OCI-M2 (cell line): ENCODE data around the gene EPB41L2.

Experiments
- DNase-seq: peaks from one replicate; lab custom pipeline; 2025; ENCODE audit not compliant: unreplicated experiment; lab: John Stamatoyannopoulos, UW

Gene EPB41L2

GRCh38 chr6:131062241-131063027 lies 611 bp downstream of the EPB41L2 start:
- DNase-seq: no peak

DNA sequence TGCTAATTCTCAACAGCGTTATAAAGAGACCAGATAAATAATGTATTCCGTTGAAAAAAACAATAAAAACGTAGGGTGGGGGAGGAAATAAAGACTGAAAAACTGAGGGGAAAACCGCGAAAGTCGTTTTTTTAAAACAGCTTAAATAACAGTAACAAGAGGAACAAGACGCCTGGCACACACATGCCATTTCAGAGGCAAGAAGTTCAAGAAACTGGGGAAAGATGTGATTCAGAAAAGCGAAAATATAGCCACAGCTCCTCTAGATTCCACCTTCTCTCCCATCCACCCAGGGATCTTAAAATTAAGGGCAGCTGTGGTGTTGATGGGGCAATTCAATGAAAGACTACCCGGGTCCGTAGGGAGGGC lies 1.3 kb downstream of the EPB41L2 start:
- no peak for DNase-seq

DNA sequence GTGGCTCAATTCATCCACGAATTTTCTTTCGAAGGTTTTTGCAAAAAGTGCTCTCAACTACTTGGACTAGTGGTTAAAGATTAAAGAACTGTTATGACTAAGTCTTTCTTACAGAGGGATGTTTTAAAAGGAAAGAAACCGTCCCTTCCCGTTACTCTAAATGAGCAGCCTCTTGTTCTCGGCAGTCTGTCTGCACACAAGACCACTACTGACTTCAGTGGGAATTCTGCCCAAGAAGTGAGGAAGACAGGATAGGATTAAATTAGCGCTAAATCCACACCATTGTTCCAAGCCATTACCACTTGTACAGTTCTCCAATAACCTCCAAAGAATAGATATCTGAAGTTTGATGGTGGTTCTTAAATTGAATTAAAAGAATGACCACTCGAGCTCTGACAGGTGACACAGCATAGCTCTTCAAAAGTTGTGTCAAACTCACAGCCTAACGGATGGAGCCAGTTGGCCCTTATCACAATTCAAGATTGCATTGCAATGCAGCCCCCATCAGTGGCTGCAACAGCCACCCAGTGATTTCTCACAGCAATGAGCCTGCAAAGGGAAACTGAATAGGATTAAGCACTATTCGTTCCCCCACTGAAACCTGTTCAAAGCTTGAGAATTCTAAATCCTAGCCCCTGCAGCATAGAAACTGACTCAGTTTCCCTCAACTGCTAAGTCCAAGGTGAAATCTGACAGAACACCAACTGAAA lies 1.8 kb downstream of the EPB41L2 start:
- no peak for DNase-seq

GRCh38 chr6:131060311-131060710 lies 2.7 kb downstream of the EPB41L2 start:
- DNase-seq: no peak

GRCh38 chr6:131059486-131059885 lies 3.6 kb downstream of the EPB41L2 start:
- no peak for DNase-seq

- DNase-seq: no peak
Measured at GRCh38 chr6:131058236-131058635, 4.8 kb downstream of the EPB41L2 start.

GRCh38 chr6:131054392-131055250 lies 8.4 kb downstream of the EPB41L2 start:
- DNase-seq: no peak

DNA sequence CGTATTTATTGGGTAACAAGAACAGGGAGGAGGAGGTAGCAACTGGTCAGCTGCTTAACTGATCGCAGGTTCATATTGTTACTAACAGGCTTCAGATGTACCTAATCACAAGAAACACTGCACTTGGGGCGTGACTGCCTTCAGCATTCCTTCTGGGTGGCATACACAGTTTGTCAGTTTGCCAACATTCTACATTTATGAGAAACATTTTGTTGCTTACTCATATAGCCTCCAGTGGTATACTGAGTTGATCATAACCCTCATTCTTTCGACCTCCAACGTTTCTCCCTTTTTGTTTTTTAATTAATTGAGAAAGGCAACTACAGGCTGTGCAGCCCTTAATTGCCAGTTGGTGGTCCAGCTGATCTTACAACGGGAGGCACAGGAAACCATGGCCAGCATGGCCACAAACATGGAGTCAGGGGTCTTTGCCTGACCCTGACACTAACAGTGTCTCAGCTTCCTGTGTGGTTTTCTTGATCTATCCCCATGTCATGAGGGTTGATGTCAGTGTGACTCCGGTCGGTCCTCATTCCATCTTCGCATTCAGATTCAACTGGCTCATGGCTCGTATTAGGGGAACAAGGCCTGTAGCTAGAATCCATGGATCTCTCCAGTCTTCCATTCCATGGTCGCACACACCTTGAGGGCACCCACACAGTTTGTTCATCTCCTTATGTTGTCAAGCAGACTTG lies 9.4 kb downstream of the EPB41L2 start:
- no peak for DNase-seq

DNA sequence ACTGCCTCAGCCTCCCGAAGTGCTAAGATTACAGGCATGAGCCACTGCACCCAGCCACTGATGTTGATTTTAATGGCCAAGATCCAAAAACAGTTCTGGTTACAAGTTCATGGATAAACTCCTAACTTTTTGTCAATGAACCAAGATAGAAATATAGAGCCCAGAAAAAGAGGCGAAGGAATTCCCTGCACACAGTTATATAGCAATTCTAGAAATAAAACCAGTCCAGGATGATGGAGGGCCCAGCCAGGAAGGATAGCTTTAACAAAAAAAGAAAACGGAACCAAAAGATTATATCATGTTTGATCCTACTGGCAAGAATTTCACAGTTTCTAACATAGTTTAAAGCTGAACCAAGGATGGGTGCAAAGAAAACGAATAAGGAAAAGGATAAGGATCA lies 10.9 kb downstream of the EPB41L2 start:
- no peak for DNase-seq

- DNase-seq: no peak
Measured at GRCh38 chr6:131051341-131051740, 11.7 kb downstream of the EPB41L2 start.

DNA sequence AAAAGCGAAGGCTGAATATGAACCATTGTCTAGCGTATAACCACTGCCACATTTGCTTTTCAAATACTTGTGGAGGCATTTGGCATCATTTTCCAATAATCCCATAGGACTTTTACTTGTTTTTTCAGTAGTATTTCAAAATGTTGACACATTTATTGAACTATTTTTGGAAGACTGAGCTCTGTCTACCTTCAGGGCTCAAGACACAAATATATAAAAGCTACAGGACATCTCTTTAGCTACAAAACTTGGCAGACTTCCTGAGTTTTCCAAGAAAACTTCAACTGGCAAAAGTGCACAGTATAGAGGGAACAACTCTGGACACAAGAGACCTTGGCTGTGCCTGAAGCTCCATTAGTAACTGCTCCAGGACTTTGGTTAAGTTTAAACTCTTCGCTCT lies 13.4 kb downstream of the EPB41L2 start:
- DNase-seq: no peak

- DNase-seq: no peak
Measured at GRCh38 chr6:131048933-131049515, 14.0 kb downstream of the EPB41L2 start.

GRCh38 chr6:131048459-131048858 lies 14.6 kb downstream of the EPB41L2 start:
- no peak for DNase-seq

- DNase-seq: no peak
Measured at GRCh38 chr6:131045139-131045538, 17.9 kb downstream of the EPB41L2 start.

DNA sequence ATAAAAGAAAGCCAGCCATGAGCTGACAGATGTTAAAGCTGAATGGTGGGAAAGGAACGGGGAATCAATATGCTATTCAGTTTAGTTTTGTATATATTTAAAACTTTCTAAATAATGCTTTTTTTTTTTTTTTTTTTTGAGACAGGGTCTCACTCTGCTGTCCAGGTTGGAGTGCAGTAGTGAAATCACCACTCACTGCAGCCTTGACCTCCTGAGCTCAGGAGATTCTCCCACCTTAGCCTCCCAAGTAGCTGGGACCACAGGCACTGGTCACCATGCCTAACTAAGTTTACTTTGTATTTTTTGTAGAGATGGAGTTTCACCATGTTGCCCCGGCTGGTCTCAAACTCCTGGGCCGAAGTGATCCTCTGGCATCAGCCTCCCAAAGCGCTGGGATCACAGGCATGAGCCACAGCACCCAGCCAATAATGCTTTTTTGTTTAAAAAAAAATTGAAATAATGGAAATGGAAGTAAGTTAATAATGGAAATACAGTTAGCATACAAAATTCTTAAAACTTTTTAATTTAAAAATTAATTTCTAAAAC lies 19.1 kb downstream of the EPB41L2 start:
- no peak for DNase-seq

- no peak for DNase-seq
Measured at GRCh38 chr6:131042664-131043063, 20.4 kb downstream of the EPB41L2 start.

- no peak for DNase-seq
Measured at GRCh38 chr6:131041814-131042213, 21.2 kb downstream of the EPB41L2 start.

DNA sequence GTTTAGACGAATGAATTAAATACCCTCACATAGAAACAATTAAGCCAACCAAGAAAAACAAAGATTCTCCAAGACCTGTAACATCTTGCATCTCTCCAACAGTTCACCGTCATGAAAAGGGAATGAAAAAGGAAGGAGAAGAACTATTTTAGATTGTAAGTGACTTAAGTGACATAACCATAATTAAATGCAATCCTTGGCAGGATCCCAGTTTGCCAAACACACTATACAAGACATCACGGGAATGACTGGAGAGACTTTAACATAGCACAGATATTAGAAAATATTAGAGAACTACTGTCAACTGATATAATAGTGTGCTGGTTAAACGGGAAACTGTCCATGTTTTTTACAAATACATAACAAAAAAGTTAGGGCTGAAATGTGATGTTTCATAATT lies 22.2 kb downstream of the EPB41L2 start:
- DNase-seq: no peak

DNA sequence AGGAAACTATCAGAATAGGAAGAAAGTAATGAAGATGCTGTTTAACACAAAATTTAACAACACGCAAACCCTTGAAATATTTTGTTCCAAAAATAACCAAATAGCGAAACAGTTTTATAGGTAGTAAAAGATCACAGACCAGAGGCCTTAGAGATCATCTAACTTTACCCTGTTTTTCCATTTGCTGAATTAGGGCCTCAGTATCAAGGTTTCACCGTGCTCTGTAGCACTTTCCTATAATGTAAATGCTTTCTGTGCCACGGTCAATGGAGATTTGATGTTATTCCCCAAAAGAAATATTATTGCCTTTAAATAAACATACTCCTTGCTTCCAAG lies 23.7 kb downstream of the EPB41L2 start:
- no peak for DNase-seq

DNA sequence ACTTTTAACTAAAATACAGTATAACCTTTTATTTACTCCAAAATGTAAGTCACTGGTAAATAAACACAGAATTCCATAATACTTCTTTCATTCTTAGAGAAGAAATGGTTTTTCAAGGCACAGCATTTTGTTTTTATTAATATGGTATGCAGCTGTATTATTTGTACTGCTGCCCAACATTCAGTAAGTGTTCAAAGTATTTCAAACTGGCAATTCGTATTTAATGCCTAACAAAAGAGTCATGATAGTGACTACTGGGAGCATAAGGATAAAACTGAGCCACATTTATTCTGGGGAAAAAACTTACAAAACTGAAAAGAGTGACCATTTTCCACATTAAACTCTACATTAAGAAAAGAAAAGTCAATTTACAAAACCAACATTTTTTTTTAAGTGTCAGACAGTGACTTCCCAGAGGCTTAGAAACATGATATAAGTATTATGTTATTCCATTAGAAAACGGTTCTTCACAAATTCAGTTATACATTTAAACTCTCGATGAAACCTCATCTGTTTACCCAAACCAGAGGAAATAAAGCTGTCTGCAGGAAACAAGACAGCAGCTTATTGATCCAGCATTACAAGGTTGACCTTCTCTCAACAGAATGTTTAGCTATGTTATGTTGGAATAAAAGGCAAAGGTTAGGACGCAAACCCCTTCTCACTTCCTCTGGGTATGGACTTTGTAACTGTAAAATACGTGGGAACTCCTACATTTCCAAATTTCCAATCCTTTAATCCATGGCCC lies 24.3 kb downstream of the EPB41L2 start:
- no peak for DNase-seq
